Activated CD4-positive, alpha-beta T cell treated with anti-CD3 and anti-CD28 coated beads, Interleukin-2, amount 50 U/mL, for 48 hours (primary cell): ENCODE results near the gene RBM38.
A peak's percentile ranks its signal among the peaks of the same experiment; 100 is the strongest.
"Not testable (repeated sequence)": the region's sequence is repeated elsewhere in the genome, so short reads cannot be mapped to it uniquely, and the experiment has no call there.

Experiments
- DNase-seq, 2 experiments: peaks; one replicate each; pipeline ENCODE4 v3.0.0-alpha.2; 2020

The RBM38 gene

GRCh38 chr20:57390604-57391438 lies at the start of gene RBM38:
Gene RBM38 (plus strand): TSS chr20:57391396. CDS start chr20:57391582, 186 bp downstream.
- peak; percentile 77 to 81 for DNase-seq

GRCh38 chr20:57341663-57342062 lies 49.5 kb upstream of the RBM38 start:
- DNase-seq, result no peak

GRCh38 chr20:57342829-57343228 lies 48.4 kb upstream of the RBM38 start:
- no peak for DNase-seq

GRCh38 chr20:57346477-57346876 lies 44.7 kb upstream of the RBM38 start:
- DNase-seq, result peak; percentile 81 to 85

GRCh38 chr20:57347393-57347792 lies 43.8 kb upstream of the RBM38 start:
- no peak for DNase-seq

GRCh38 chr20:57348200-57348921 lies 42.8 kb upstream of the RBM38 start:
- DNase-seq, result not testable (repeated sequence)

- peak in 1 of 2 experiments; percentile 10 for DNase-seq
These were observed 42.1 kb upstream of the RBM38 start for GRCh38 chr20:57348922-57349574.

GRCh38 chr20:57350081-57350710 lies 41.0 kb upstream of the RBM38 start:
- no peak for DNase-seq

GRCh38 chr20:57350726-57351041 lies 40.5 kb upstream of the RBM38 start:
- DNase-seq, result not testable (repeated sequence)

GRCh38 chr20:57351042-57351783 lies 40.0 kb upstream of the RBM38 start, which contains the start of gene RAE1:
Gene RAE1 (plus strand): TSS chr20:57351255. CDS start chr20:57354039, 2,784 bp downstream.
- DNase-seq, result peak; percentile 90 to 93

GRCh38 chr20:57352305-57352704 lies 38.9 kb upstream of the RBM38 start:
- no peak for DNase-seq

GRCh38 chr20:57353351-57353750 lies 37.8 kb upstream of the RBM38 start:
- DNase-seq, result no peak

GRCh38 chr20:57361517-57361916 lies 29.7 kb upstream of the RBM38 start:
- DNase-seq, result no peak

GRCh38 chr20:57364451-57364850 lies 26.7 kb upstream of the RBM38 start:
- no peak for DNase-seq

GRCh38 chr20:57369596-57369995 lies 21.6 kb upstream of the RBM38 start:
- DNase-seq, result no peak

- no peak for DNase-seq
These were observed 20.9 kb upstream of the RBM38 start for GRCh38 chr20:57370316-57370715.

GRCh38 chr20:57371363-57371762 lies 19.8 kb upstream of the RBM38 start:
- DNase-seq, result no peak

GRCh38 chr20:57372157-57372556 lies 19.0 kb upstream of the RBM38 start:
- DNase-seq, result no peak

- no peak for DNase-seq
These were observed 18.4 kb upstream of the RBM38 start for GRCh38 chr20:57372581-57373350.

- no peak for DNase-seq
These were observed 16.8 kb upstream of the RBM38 start for GRCh38 chr20:57374343-57374930.
